HCT116 (cell line): ENCODE results near the gene CASZ1. TPM values are rescaled to one million over a fixed set of nuclear protein-coding genes. Genes with fewer than 3 reads are reported as not detected.

Experiments used
- ATAC-seq: fragments of 200-7000 bp; cut with Tn5 transposase; 2 replicates; pipeline ENCODE4 v1.9.1; 2020; ENCODE audit warnings: mild to moderate bottlenecking, moderate library complexity
- BruUV-seq: library from RNA; stranded (reverse); fragments of 400-500 nt; replicated peaks from 2 replicates; lab custom pipeline; 2021; lab: Mats Ljungman, UMichigan
- CTCF ChIA-PET: fragments of 300-600 bp; sonication (Branson Sonifier 250); formaldehyde crosslinking; loops from one replicate; lab custom pipeline; 2021; ENCODE audit warnings: antibody characterized with exemption; lab: Charles Lee
- POLR2A ChIA-PET: fragments of 300-600, 350-600 bp; sonication (Branson Sonifier 250); formaldehyde crosslinking; loops from one replicate; lab custom pipeline; 2021; ENCODE audit warnings: antibody characterized with exemption; lab: Charles Lee
- RAD21 ChIA-PET, 2 experiments: fragments of 300-600 bp; sonication (Branson Sonifier 250); formaldehyde crosslinking; loops; one replicate each; lab custom pipeline; 2023; ENCODE audit warnings: low total read pairs in 2 of 2; ENCODE audit not compliant: uncharacterized antibody in 2 of 2, unreplicated experiment in 2 of 2, low non-redundant PET in 1 of 2; lab: Charles Lee
- DNase-seq: peaks from one replicate; pipeline ENCODE4 v3.0.0-alpha.2; 2010; ENCODE audit warnings: low read depth, low spot score
- H2AFZ ChIP-seq: fragments of 200-600 bp; shearing (Covaris generic), sonication (generic); 2 replicates; pipeline ENCODE4 v1.6.1; 2017; ENCODE audit warnings: low read depth, mixed run types, mixed read lengths, antibody characterized with exemption, low read length; ENCODE audit not compliant: poor library complexity, severe bottlenecking
- H3K27ac ChIP-seq: 2 replicates; pipeline ENCODE4 v1.5.1; 2012; ENCODE audit warnings: low read depth, low read length
- H3K27me3 ChIP-seq: fragments of 200-600 bp; sonication (generic); 2 replicates; pipeline ENCODE4 v1.6.1; 2016; ENCODE audit warnings: mixed run types, low read length, mixed read lengths; ENCODE audit not compliant: insufficient read depth
- H3K36me3 ChIP-seq, 2 experiments: fragments of 200-500 bp in 1 of 2; fragments of 200-600 bp in 1 of 2; sonication (Bioruptor generic) in 1 of 2; sonication (generic) in 1 of 2; 2 replicates each; pipeline versions ENCODE4 v1.5.1 to v1.6.1; 2014 to 2016; ENCODE audit warnings: low read length in 2 of 2, inconsistent platforms in 1 of 2, mixed read lengths in 1 of 2, mixed run types in 1 of 2; ENCODE audit not compliant: insufficient read depth in 2 of 2, control insufficient read depth in 1 of 2
- H3K4me1 ChIP-seq, 2 experiments: fragments of 200-600 bp in 1 of 2; sonication (generic) in 1 of 2; 2 replicates each; pipeline versions ENCODE4 v1.5.1 to v1.6.1; 2012 to 2017; ENCODE audit warnings: low read length in 2 of 2, inconsistent platforms in 1 of 2, mild to moderate bottlenecking in 1 of 2, mixed read lengths in 1 of 2, mixed run types in 1 of 2, moderate library complexity in 1 of 2; ENCODE audit not compliant: insufficient read depth in 2 of 2, control insufficient read depth in 1 of 2
- H3K4me2 ChIP-seq: fragments of 200-600 bp; sonication (generic); 2 replicates; pipeline ENCODE4 v1.6.1; 2017; ENCODE audit warnings: mixed run types, low read length, mixed read lengths
- H3K4me3 ChIP-seq, 2 experiments: fragments of 200-600 bp in 1 of 2; sonication (generic) in 1 of 2; replicated peaks in 1 of 2; 2 replicates each; pipeline ENCODE4 v1.5.1; 2011 to 2016; ENCODE audit warnings: low read length in 2 of 2, control low read depth in 1 of 2, low read depth in 1 of 2, mild to moderate bottlenecking in 1 of 2, mixed read lengths in 1 of 2, mixed run types in 1 of 2
- H3K79me2 ChIP-seq: fragments of 200-600 bp; sonication (generic); 2 replicates; pipeline ENCODE4 v1.6.1; 2017; ENCODE audit warnings: mild to moderate bottlenecking, mixed run types, low read length, moderate library complexity, mixed read lengths; ENCODE audit not compliant: insufficient read depth
- H3K9ac ChIP-seq: fragments of 200-600 bp; sonication (generic); 2 replicates; pipeline ENCODE4 v1.6.1; 2016; ENCODE audit warnings: low read length, mixed read lengths
- H3K9me2 ChIP-seq: fragments of 200-600 bp; sonication (generic), shearing (Covaris generic); 2 replicates; pipeline ENCODE4 v1.6.1; 2017; ENCODE audit warnings: mixed run types, mild to moderate bottlenecking, moderate library complexity; ENCODE audit not compliant: insufficient read depth
- H3K9me3 ChIP-seq, 2 experiments: fragments of 200-500 bp in 1 of 2; fragments of 200-600 bp in 1 of 2; sonication (Bioruptor generic) in 1 of 2; sonication (generic) in 1 of 2; 2 replicates each; pipeline ENCODE4 v1.6.1; 2014 to 2017; ENCODE audit warnings: low read length in 2 of 2, mixed read lengths in 2 of 2, inconsistent platforms in 1 of 2, low read depth in 1 of 2, mild to moderate bottlenecking in 1 of 2, mixed run types in 1 of 2, moderate library complexity in 1 of 2; ENCODE audit not compliant: control insufficient read depth in 1 of 2, insufficient read depth in 1 of 2
- H4K20me1 ChIP-seq: fragments of 200-600 bp; sonication (generic), shearing (Covaris generic); 2 replicates; pipeline ENCODE4 v1.6.1; 2017; ENCODE audit warnings: mixed run types, mild to moderate bottlenecking, moderate library complexity; ENCODE audit not compliant: insufficient read depth
- CEBPB ChIP-seq: IDR thresholded peaks from 2 replicates; pipeline ENCODE4 v1.6.1; 2012; ENCODE audit warnings: low read depth
- JUND ChIP-seq: IDR thresholded peaks from 2 replicates; pipeline ENCODE4 v1.6.1; 2012
- MAX ChIP-seq: IDR thresholded peaks from 2 replicates; pipeline ENCODE4 v1.6.1; 2012
- POLR2A ChIP-seq: IDR thresholded peaks from 2 replicates; pipeline ENCODE4 v1.7.0; 2011; ENCODE audit warnings: borderline replicate concordance; ENCODE audit not compliant: insufficient read depth, insufficient read length; ENCODE audit errors: extremely low read depth
- POLR2AphosphoS5 ChIP-seq: IDR thresholded peaks from 2 replicates; pipeline ENCODE4 v1.6.1; 2011; ENCODE audit warnings: mild to moderate bottlenecking, low read depth, low read length, moderate library complexity
- RAD21 ChIP-seq: IDR thresholded peaks from 2 replicates; pipeline ENCODE4 v1.6.1; 2012; ENCODE audit warnings: low read depth, mild to moderate bottlenecking
- REST ChIP-seq: IDR thresholded peaks from 2 replicates; pipeline ENCODE4 v1.6.1; 2012; ENCODE audit warnings: low read depth
- SIN3A ChIP-seq: IDR thresholded peaks from 2 replicates; pipeline ENCODE4 v1.6.1; 2012; ENCODE audit warnings: low read depth
- SP1 ChIP-seq: IDR thresholded peaks from 2 replicates; pipeline ENCODE4 v1.6.1; 2012; ENCODE audit warnings: low read depth
- SRF ChIP-seq: IDR thresholded peaks from 2 replicates; pipeline ENCODE4 v1.6.1; 2012; ENCODE audit warnings: low read depth
- YY1 ChIP-seq: IDR thresholded peaks from 2 replicates; pipeline ENCODE4 v1.6.1; 2011; ENCODE audit warnings: low read length, low read depth, moderate library complexity, mild to moderate bottlenecking; ENCODE audit not compliant: insufficient replicate concordance; ENCODE audit errors: extremely low read depth
- ZFX ChIP-seq: fragments of 450-650 bp; IDR thresholded peaks from 2 replicates; pipeline ENCODE4 v1.6.1; 2017
- ZNF274 ChIP-seq: fragments of 200-500 bp; sonication (Bioruptor generic); IDR thresholded peaks from 2 replicates; pipeline ENCODE4 v1.6.1; 2014; ENCODE audit warnings: mild to moderate bottlenecking, low read depth, low read length, inconsistent platforms
- intact Hi-C: fragments of 100-400 bp; cut with micrococcal nuclease; formaldehyde crosslinking; loops from 2 replicates; pipeline ENCODE4 v1.10.0; 2022
- total RNA-seq: library from RNA; stranded (reverse); gene quantifications from one replicate; pipeline ENCODE4 v1.2.1, GENCODE V29; 2021; ENCODE audit not compliant: unreplicated experiment
- TF ChIP-seq, protein P1 (sequence below), 3 experiments: fragments of 200-600 bp in 1 of 3; sonication (generic) in 1 of 3; IDR thresholded peaks in 2 of 3; conservative IDR thresholded peaks in 1 of 3; 2 replicates each; pipeline ENCODE4 v1.5.1; 2012 to 2017; ENCODE audit warnings: low read depth in 2 of 3, low read length in 2 of 3, antibody characterized with exemption in 1 of 3, borderline replicate concordance in 1 of 3, control low read depth in 1 of 3, mild to moderate bottlenecking in 1 of 3, mixed read lengths in 1 of 3, mixed run types in 1 of 3, moderate library complexity in 1 of 3; ENCODE audit not compliant: insufficient read depth in 1 of 3
- TF ChIP-seq, protein P2 (sequence below): IDR thresholded peaks from 2 replicates; pipeline ENCODE4 v1.6.1; 2012

The CASZ1 gene
- total RNA-seq, 1 experiment from 2014 or later = 7.7 TPM

DNA sequence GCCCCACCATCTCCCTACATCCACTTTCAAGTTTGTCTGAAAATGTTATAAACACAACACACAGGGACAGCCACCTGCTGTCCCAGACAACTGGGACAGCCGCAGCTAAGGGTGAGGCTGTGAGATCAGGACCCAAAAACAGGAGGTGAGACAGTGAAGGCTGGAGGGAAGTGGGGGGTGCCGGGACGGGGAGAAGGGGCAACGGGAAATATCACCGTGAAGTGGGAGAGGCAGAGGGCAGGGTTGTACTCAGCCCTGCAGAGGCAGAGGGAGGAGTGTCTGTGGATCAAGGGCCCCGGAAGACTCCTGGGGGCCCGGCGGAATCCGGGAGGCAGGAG is 114.4 kb downstream of the CASZ1 start:
- TF ChIP-seq, protein P1, sequence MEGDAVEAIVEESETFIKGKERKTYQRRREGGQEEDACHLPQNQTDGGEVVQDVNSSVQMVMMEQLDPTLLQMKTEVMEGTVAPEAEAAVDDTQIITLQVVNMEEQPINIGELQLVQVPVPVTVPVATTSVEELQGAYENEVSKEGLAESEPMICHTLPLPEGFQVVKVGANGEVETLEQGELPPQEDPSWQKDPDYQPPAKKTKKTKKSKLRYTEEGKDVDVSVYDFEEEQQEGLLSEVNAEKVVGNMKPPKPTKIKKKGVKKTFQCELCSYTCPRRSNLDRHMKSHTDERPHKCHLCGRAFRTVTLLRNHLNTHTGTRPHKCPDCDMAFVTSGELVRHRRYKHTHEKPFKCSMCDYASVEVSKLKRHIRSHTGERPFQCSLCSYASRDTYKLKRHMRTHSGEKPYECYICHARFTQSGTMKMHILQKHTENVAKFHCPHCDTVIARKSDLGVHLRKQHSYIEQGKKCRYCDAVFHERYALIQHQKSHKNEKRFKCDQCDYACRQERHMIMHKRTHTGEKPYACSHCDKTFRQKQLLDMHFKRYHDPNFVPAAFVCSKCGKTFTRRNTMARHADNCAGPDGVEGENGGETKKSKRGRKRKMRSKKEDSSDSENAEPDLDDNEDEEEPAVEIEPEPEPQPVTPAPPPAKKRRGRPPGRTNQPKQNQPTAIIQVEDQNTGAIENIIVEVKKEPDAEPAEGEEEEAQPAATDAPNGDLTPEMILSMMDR (IDR thresholded peaks at IDR 0.05 in 2 of 3, conservative IDR thresholded peaks at IDR 0.05 in 1 of 3; ENCODE audit: borderline replicate concordance in 1 of 3, insufficient read depth in 1 of 3, low read depth in 2 of 3, low read length in 2 of 3) = no peak
- TF ChIP-seq ZNF274 = no peak
- TF ChIP-seq REST = no peak
- TF ChIP-seq POLR2A = no peak
- TF ChIP-seq, protein P2, sequence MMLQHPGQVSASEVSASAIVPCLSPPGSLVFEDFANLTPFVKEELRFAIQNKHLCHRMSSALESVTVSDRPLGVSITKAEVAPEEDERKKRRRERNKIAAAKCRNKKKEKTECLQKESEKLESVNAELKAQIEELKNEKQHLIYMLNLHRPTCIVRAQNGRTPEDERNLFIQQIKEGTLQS = no peak
- TF ChIP-seq CEBPB = no peak
- TF ChIP-seq RAD21 = no peak
- TF ChIP-seq SRF = no peak
- TF ChIP-seq YY1 = no peak
- TF ChIP-seq ZFX = no peak
- TF ChIP-seq SP1 = no peak
- TF ChIP-seq MAX = no peak
- no peak for TF ChIP-seq POLR2AphosphoS5
- TF ChIP-seq SIN3A = no peak
- TF ChIP-seq JUND = no peak
- Histone ChIP-seq H3K9me3 (no peaks in the 10 kb centered on the region), H3K4me1 (peaks cover 12 to 19% of the 10 kb centered on the region in 2 experiments), H3K27ac (no peak overlapping the region), H3K79me2 (no peaks in the 10 kb centered on the region), H3K9ac (no peak overlapping the region), H3K9me2 (no peaks in the 10 kb centered on the region), H4K20me1 (no peaks in the 10 kb centered on the region), H3K27me3 (no peaks in the 10 kb centered on the region), H2AFZ (no peak overlapping the region), H3K36me3 (no peaks in the 10 kb centered on the region), H3K4me2 (no peak overlapping the region), H3K4me3 (no peak overlapping the region)
- RAD21 ChIA-PET = no interaction called here
- POLR2A ChIA-PET = no interaction called here
- DNase-seq (no peak), ATAC-seq (no peak)
- intact Hi-C loops = no loop called here
- CTCF ChIA-PET = no interaction called here
- BruUV-seq = no TSS peak
